GM06990 (cell line): ENCODE measurements around the gene TSC22D1.

Source experiments
- DNase-seq: peaks from one replicate; pipeline ENCODE4 v3.0.0-alpha.2; 2011; ENCODE audit not compliant: insufficient read length; ENCODE audit errors: extremely low read depth
- H3K27me3 ChIP-seq: replicated peaks from 2 replicates; pipeline ENCODE4 v1.6.0; 2011; ENCODE audit warnings: low read length; ENCODE audit not compliant: control insufficient read depth, insufficient read depth
- H3K36me3 ChIP-seq: 2 replicates; pipeline ENCODE4 v1.5.1; 2011; ENCODE audit warnings: low read length; ENCODE audit not compliant: control insufficient read depth, insufficient read depth
- H3K4me3 ChIP-seq: replicated peaks from 2 replicates; pipeline ENCODE4 v1.5.1; 2011; ENCODE audit warnings: low read depth, mild to moderate bottlenecking, control low read depth, low read length
- CTCF ChIP-seq: IDR thresholded peaks from 2 replicates; pipeline ENCODE4 v1.5.1; 2011; ENCODE audit warnings: low read length, control low read depth, mild to moderate bottlenecking, inconsistent platforms; ENCODE audit not compliant: insufficient read depth, poor library complexity, severe bottlenecking

TSC22D1 gene

GRCh38 chr13:44449999-44450821 is 125.9 kb downstream of the TSC22D1 start:
- no peak for TF ChIP-seq CTCF
- H3K4me3 ChIP-seq, result no peak overlapping the region
- H3K36me3 ChIP-seq, result no peaks in the 10 kb centered on the region
- DNase-seq, result no peak
- no peaks in the 10 kb centered on the region; the same call in 1 of the 2 replicates for H3K27me3 ChIP-seq

- no peak for DNase-seq
- Histone ChIP-seq H3K4me3 (no peak overlapping the region), H3K27me3 (no peaks in the 10 kb centered on the region; the same call in 1 of the 2 replicates), H3K36me3 (no peaks in the 10 kb centered on the region)
- no peak for TF ChIP-seq CTCF
Observed at GRCh38 chr13:44448875-44449274, 127.3 kb downstream of the TSC22D1 start.

GRCh38 chr13:44448373-44448772 is 127.8 kb downstream of the TSC22D1 start:
- no peaks in the 10 kb centered on the region for H3K36me3 ChIP-seq
- no peak overlapping the region for H3K4me3 ChIP-seq
- TF ChIP-seq CTCF, result no peak
- no peak for DNase-seq
- H3K27me3 ChIP-seq, result no peaks in the 10 kb centered on the region; the same call in 1 of the 2 replicates

GRCh38 chr13:44447783-44448321 is 128.3 kb downstream of the TSC22D1 start:
- H3K27me3 ChIP-seq, result no peaks in the 10 kb centered on the region; the same call in 1 of the 2 replicates
- DNase-seq, result no peak
- no peaks in the 10 kb centered on the region for H3K36me3 ChIP-seq
- H3K4me3 ChIP-seq, result no peak overlapping the region
- no peak for TF ChIP-seq CTCF

- Histone ChIP-seq H3K4me3 (no peak overlapping the region), H3K27me3 (no peaks in the 10 kb centered on the region; the same call in 1 of the 2 replicates), H3K36me3 (no peaks in the 10 kb centered on the region)
- TF ChIP-seq CTCF, result no peak
- no peak for DNase-seq
Observed at GRCh38 chr13:44440046-44440608, 136.0 kb downstream of the TSC22D1 start.
